K562 (cell line): ENCODE results near the gene DPAGT1. TPM values are rescaled to one million over a fixed set of nuclear protein-coding genes. Genes with fewer than 3 reads are reported as not detected.

ENCODE experiments used
- ATAC-seq: fragments of 200-7000 bp; cut with Tn5 transposase; 3 replicates; pipeline ENCODE4 v1.9.1; 2020; ENCODE audit warnings: moderate library complexity
- BruUV-seq: library from RNA; stranded (reverse); fragments of 400-500 nt; replicated peaks from 2 replicates; lab custom pipeline; 2021; lab: Mats Ljungman, UMichigan
- CTCF ChIA-PET: fragments of 300-600 bp; formaldehyde crosslinking; extraction: SDS; loops from one replicate; lab custom pipeline; 2021; ENCODE audit warnings: low intra/inter-chr PET ratio; lab: Yijun Ruan, JAX
- POLR2A ChIA-PET: fragments of 300-600, 350-650 bp; sonication (Branson Sonifier 250); formaldehyde crosslinking; extraction: SDS; loops from one replicate; lab custom pipeline; 2021; ENCODE audit warnings: antibody characterized with exemption, inconsistent platforms; lab: Yijun Ruan, JAX
- DNase-seq, 4 experiments: peaks; one replicate each; pipeline versions ENCODE4 v3.0.0 to v3.0.0-alpha.2; 2011 to 2018; ENCODE audit warnings: low spot score in 3 of 4, mixed read lengths in 3 of 4; ENCODE audit errors: extremely low read depth in 1 of 4
- FAIRE-seq: peaks from 2 replicates; lab custom pipeline; 2011; peaks lifted over from hg19 to GRCh38; lab: Jason Lieb, UNC
- H2AFZ ChIP-seq: 2 replicates; pipeline ENCODE4 v1.6.0; 2011; ENCODE audit warnings: low read depth, low read length, control low read depth, inconsistent platforms
- H3K27ac ChIP-seq: fragments of 200-600 bp; 3 replicates; pipeline ENCODE4 v1.8.0; 2011; ENCODE audit warnings: low read depth, mild to moderate bottlenecking, control low read depth, inconsistent platforms, low read length, moderate library complexity, mixed read lengths; ENCODE audit errors: extremely low read depth
- H3K27me3 ChIP-seq, 2 experiments: fragments of 300-600 bp in 1 of 2; 2 replicates in 1 of 2; 3 replicates in 1 of 2; pipeline versions ENCODE4 v1.6.0 to v1.8.0; 2011; ENCODE audit warnings: inconsistent platforms in 2 of 2, low read length in 2 of 2, mild to moderate bottlenecking in 1 of 2, mixed read lengths in 1 of 2, moderate library complexity in 1 of 2; ENCODE audit not compliant: control insufficient read depth in 2 of 2, insufficient read depth in 2 of 2
- H3K36me3 ChIP-seq: fragments of 300-600 bp; 3 replicates; pipeline ENCODE4 v1.8.0; 2011; ENCODE audit warnings: mild to moderate bottlenecking, low read length, inconsistent platforms; ENCODE audit not compliant: control insufficient read depth, insufficient read depth
- H3K4me1 ChIP-seq, 2 experiments: fragments of 200-600 bp in 1 of 2; replicated peaks in 1 of 2; 2 replicates in 1 of 2; 3 replicates in 1 of 2; pipeline versions ENCODE4 v1.5.1 to v1.8.0; 2011; ENCODE audit warnings: inconsistent platforms in 2 of 2, low read length in 2 of 2, mild to moderate bottlenecking in 1 of 2, mixed read lengths in 1 of 2, moderate library complexity in 1 of 2; ENCODE audit not compliant: control insufficient read depth in 2 of 2, insufficient read depth in 2 of 2
- H3K4me2 ChIP-seq: 2 replicates; pipeline ENCODE4 v1.6.1; 2011; ENCODE audit warnings: low read length, control low read depth, inconsistent platforms, mixed read lengths; ENCODE audit not compliant: insufficient read depth
- H3K4me3 ChIP-seq: fragments of 200-600 bp; sonication (generic), shearing (Covaris generic); 2 replicates; pipeline ENCODE4 v1.5.1; 2016; ENCODE audit warnings: control low read depth, inconsistent platforms
- H3K79me2 ChIP-seq: fragments of 200-600 bp; 3 replicates; pipeline ENCODE4 v1.8.0; 2011; ENCODE audit warnings: low read length, inconsistent platforms; ENCODE audit not compliant: control insufficient read depth, insufficient read depth
- H3K9ac ChIP-seq, 2 experiments: 2 replicates each; pipeline versions ENCODE4 v1.6.0 to v1.6.1; 2011; ENCODE audit warnings: low read depth in 2 of 2, low read length in 2 of 2, control low read depth in 1 of 2, inconsistent platforms in 1 of 2, mild to moderate bottlenecking in 1 of 2, mixed read lengths in 1 of 2; ENCODE audit not compliant: insufficient read depth in 1 of 2
- H3K9me1 ChIP-seq: one replicate; pipeline ENCODE4 v1.6.0; 2011; ENCODE audit warnings: inconsistent platforms, mild to moderate bottlenecking, low read length, moderate library complexity; ENCODE audit not compliant: control insufficient read depth, insufficient read depth
- H3K9me3 ChIP-seq: replicated peaks from 2 replicates; pipeline ENCODE4 v1.5.1; 2011; ENCODE audit warnings: low read depth, low read length, inconsistent platforms; ENCODE audit not compliant: control insufficient read depth, insufficient read depth
- H4K20me1 ChIP-seq: replicated peaks from 2 replicates; pipeline ENCODE4 v1.6.1; 2011; ENCODE audit warnings: low read length, inconsistent platforms, mixed read lengths; ENCODE audit not compliant: control insufficient read depth, insufficient read depth
- CHD2 ChIP-seq: IDR thresholded peaks from 2 replicates; pipeline ENCODE4 v1.6.1; 2011; ENCODE audit warnings: low read depth, low read length
- EP300 ChIP-seq: IDR thresholded peaks from 2 replicates; pipeline ENCODE4 v1.6.1; 2012; ENCODE audit warnings: low read length, improper control_type of control experiment
- HMGXB4 ChIP-seq: sonication (generic); formaldehyde crosslinking; IDR thresholded peaks from 2 replicates; pipeline ENCODE4 v1.8.1; 2023; ENCODE audit warnings: mild to moderate bottlenecking, missing genetic modification reagents
- POLR3A ChIP-seq: IDR thresholded peaks from 2 replicates; pipeline ENCODE4 v1.6.1; 2011; ENCODE audit warnings: borderline replicate concordance, mild to moderate bottlenecking, moderate library complexity; ENCODE audit not compliant: insufficient read length, insufficient read depth; ENCODE audit errors: extremely low read depth
- RNF219 ChIP-seq: fragments of 250-450 bp; sonication (Bioruptor Pico); IDR thresholded peaks from 2 replicates; pipeline ENCODE4 v1.5.0; 2022; ENCODE audit warnings: mild to moderate bottlenecking
- SMARCB1 ChIP-seq: IDR thresholded peaks from 2 replicates; pipeline ENCODE4 v1.6.1; 2011; ENCODE audit warnings: improper control_type of control experiment, low read depth; ENCODE audit not compliant: insufficient read length
- TEAD1 ChIP-seq, 2 experiments: fragments of 450-650 bp in 1 of 2; sonication (generic) in 1 of 2; formaldehyde crosslinking; IDR thresholded peaks; 2 replicates each; pipeline versions ENCODE4 v1.4.0 to v1.8.0; 2020 to 2022; ENCODE audit warnings: mild to moderate bottlenecking in 2 of 2, missing genetic modification reagents in 1 of 2
- UBTF ChIP-seq, 2 experiments: IDR thresholded peaks; 2 replicates each; pipeline ENCODE4 v1.6.1; 2012; ENCODE audit warnings: improper control_type of control experiment in 2 of 2, low read depth in 2 of 2, low read length in 2 of 2, borderline replicate concordance in 1 of 2
- ZBTB49 ChIP-seq: sonication (generic); formaldehyde crosslinking; IDR thresholded peaks from 2 replicates; pipeline ENCODE4 v1.8.0; 2022; ENCODE audit warnings: missing genetic modification reagents, mild to moderate bottlenecking, borderline replicate concordance
- ZFPM2 ChIP-seq: fragments of 250-450 bp; sonication (Bioruptor Pico); IDR thresholded peaks from 2 replicates; pipeline ENCODE4 v1.5.1; 2022; ENCODE audit warnings: mild to moderate bottlenecking
- ZNF184 ChIP-seq: sonication (generic); formaldehyde crosslinking; IDR thresholded peaks from 2 replicates; pipeline ENCODE4 v1.5.0; 2020; ENCODE audit warnings: missing genetic modification reagents
- ZNF586 ChIP-seq: fragments of 450-650 bp; formaldehyde crosslinking; conservative IDR thresholded peaks from 2 replicates; pipeline ENCODE4 v1.4.0; 2020; ENCODE audit warnings: mild to moderate bottlenecking, moderate library complexity
- ZSCAN29 ChIP-seq: fragments of 450-650 bp; IDR thresholded peaks from 2 replicates; pipeline ENCODE4 v1.6.1; 2017
- ZZZ3 ChIP-seq: fragments of 450-650 bp; IDR thresholded peaks from 2 replicates; pipeline ENCODE4 v1.6.1; 2016; ENCODE audit warnings: antibody characterized with exemption, mild to moderate bottlenecking, moderate library complexity
- WGBS: fragments of 100-300 bp; shearing (Covaris generic); methylation state at CpG from one replicate; pipeline ENCODE4 v1.1.6; 2016; ENCODE audit warnings: low coverage, mixed read lengths; ENCODE audit not compliant: insufficient coverage; ENCODE audit errors: missing lambda C conversion rate; 5-methylcytosine and 5-hydroxymethylcytosine counted together
- in situ Hi-C: fragments of 300-500 bp; cut with MboI; formaldehyde crosslinking; loops from 4 replicates; pipeline ENCODE4 v1.15.0; 2018; ENCODE audit warnings: inconsistent platforms, mixed read lengths
- intact Hi-C: fragments of 100-400 bp; cut with micrococcal nuclease; formaldehyde crosslinking; loops from 2 replicates; pipeline ENCODE4 v1.14.2; 2022
- polyA plus RNA-seq, 8 experiments: library from polyadenylated mRNA; depleted of rRNA in 4 of 8; stranded (reverse) in 5 of 8; unstranded in 3 of 8; fragments of >200 nt; fragmentation: Nextera tagmentation in 2 of 8; fragmentation: Illumina TruSeq in 1 of 8; extraction: Ambion mirVana in 2 of 8; extraction: Trizol in 1 of 8; gene quantifications; 2 replicates each; pipeline versions ENCODE4 v1.2.1 to v1.2.3, GENCODE V29; 2011 to 2014; ENCODE audit warnings: inconsistent platforms in 1 of 8, missing spikeins in 1 of 8
- total RNA-seq, 7 experiments: library from RNA; depleted of rRNA in 6 of 7; stranded (reverse); fragments of >200 nt in 6 of 7; fragmentation: Illumina TruSeq in 2 of 7; extraction: Trizol in 2 of 7; gene quantifications; 2 replicates each; pipeline versions ENCODE4 v1.2.1 to v1.2.3, GENCODE V29; 2011 to 2021; ENCODE audit warnings: low replicate concordance in 1 of 7

Gene DPAGT1
- total and polyA plus RNA-seq, 9 of the 15 experiments (the other 6 are each of a cell fraction or from before 2014, with no cell fraction given) = 29.9 to 135 (median 85.0) TPM

GRCh38 chr11:119113716-119114115, 12.1 kb upstream of the DPAGT1 start:
- DNase-seq = no peak
- CTCF ChIA-PET = no interaction called here
- ATAC-seq = no peak
- intact Hi-C loops = no loop called here
- Histone ChIP-seq H3K36me3 (peaks cover 96% of the 10 kb centered on the region), H3K4me1 (peaks cover 16 to 19% of the 10 kb centered on the region in 2 experiments), H4K20me1 (peaks cover 17% of the 10 kb centered on the region), H3K4me2 (no peak overlapping the region), H3K9me3 (no peaks in the 10 kb centered on the region), H3K9ac (no peak overlapping the region), H3K9me1 (no peaks in the 10 kb centered on the region), H3K4me3 (no peak overlapping the region), H2AFZ (no peak overlapping the region), H3K27me3 (no peaks in the 10 kb centered on the region), H3K79me2 (peaks cover 19% of the 10 kb centered on the region), H3K27ac (no peak overlapping the region)
- POLR2A ChIA-PET = interaction anchor here (1.4 to 2.6 kb wide), 2 partner anchors 19 to 46 kb away, joined by 3 to 8 read pairs; partner anchors contain the start of gene VPS11
- TF ChIP-seq TEAD1 (CRISPR knock-in tag; IDR thresholded peaks at IDR 0.05) (no peak), CHD2 (no peak), ZFPM2 (CRISPR knock-in tag) (no peak), SMARCB1 (no peak), ZNF184 (CRISPR knock-in tag) (no peak), ZNF586 (CRISPR knock-in tag) (no peak), ZSCAN29 (no peak), EP300 (no peak), POLR3A (no peak), ZBTB49 (no peak), ZZZ3 (no peak), RNF219 (CRISPR knock-in tag) (no peak), UBTF (IDR thresholded peaks at IDR 0.05; ENCODE audit: borderline replicate concordance in 1 of 2, low read depth in 2 of 2, low read length in 2 of 2) (no peak), HMGXB4 (no peak)
- in situ Hi-C loops = no loop called here
- FAIRE-seq = no peak
- BruUV-seq = no TSS peak
- 95% methylated on average over 9 of the region's 9 CpGs for WGBS
